Activated T-cell treated with anti-CD3 and anti-CD28 coated beads, Interleukin-2, amount 50 U/mL, for 24 hours (primary cell): ENCODE measurements around the gene ELMO1.

Experiments
- DNase-seq: peaks from one replicate; pipeline ENCODE4 v3.0.0-alpha.2; 2020
- H3K27ac Mint-ChIP-seq: 2 replicates; pipeline ENCODE4 v1.8.0; 2020; ENCODE audit warnings: mild to moderate bottlenecking, mixed read lengths
- H3K27me3 Mint-ChIP-seq: 2 replicates; pipeline ENCODE4 v1.8.0; 2020; ENCODE audit warnings: mixed read lengths
- H3K36me3 Mint-ChIP-seq: 2 replicates; pipeline ENCODE4 v1.8.0; 2020; ENCODE audit warnings: low read depth, mixed read lengths
- H3K4me1 Mint-ChIP-seq: 2 replicates; pipeline ENCODE4 v1.8.0; 2020; ENCODE audit warnings: low read depth, mixed read lengths
- H3K4me3 Mint-ChIP-seq: 2 replicates; pipeline ENCODE4 v1.8.0; 2020; ENCODE audit warnings: mild to moderate bottlenecking, moderate library complexity, mixed read lengths
- H3K9me3 Mint-ChIP-seq: 2 replicates; pipeline ENCODE4 v1.8.0; 2020; ENCODE audit warnings: mixed read lengths

The ELMO1 gene

GRCh38 chr7:37309493-37309892 is 139.2 kb downstream of the ELMO1 start:
- no peaks in the 10 kb centered on the region for H3K27me3 Mint-ChIP-seq
- no peak overlapping the region for H3K4me3 Mint-ChIP-seq
- H3K36me3 Mint-ChIP-seq, result peaks cover 98% of the 10 kb centered on the region
- peaks cover 17% of the 10 kb centered on the region for H3K9me3 Mint-ChIP-seq
- no peak overlapping the region for H3K27ac Mint-ChIP-seq
- no peak for DNase-seq
- H3K4me1 Mint-ChIP-seq, result peaks cover 76% of the 10 kb centered on the region

- no peak for DNase-seq
- Mint-ChIP-seq H3K27ac (peak overlapping the region; percentile 40), H3K4me3 (no peak overlapping the region), H3K9me3 (peaks cover 19% of the 10 kb centered on the region), H3K4me1 (peaks cover 44% of the 10 kb centered on the region), H3K36me3 (peaks cover 89% of the 10 kb centered on the region), H3K27me3 (no peaks in the 10 kb centered on the region)
Observed at GRCh38 chr7:37304921-37305320, 143.7 kb downstream of the ELMO1 start.

- DNase-seq, result no peak
- Mint-ChIP-seq H3K9me3 (peaks cover 2% of the 10 kb centered on the region), H3K36me3 (peaks cover 48% of the 10 kb centered on the region), H3K4me1 (peaks cover 19% of the 10 kb centered on the region), H3K4me3 (no peak overlapping the region), H3K27me3 (no peaks in the 10 kb centered on the region), H3K27ac (peak overlapping the region; percentile 20)
Observed at GRCh38 chr7:37297546-37297945, 151.1 kb downstream of the ELMO1 start.

- H3K4me3 Mint-ChIP-seq, result no peak overlapping the region
- H3K27ac Mint-ChIP-seq, result no peak overlapping the region
- H3K36me3 Mint-ChIP-seq, result peaks cover 37% of the 10 kb centered on the region
- DNase-seq, result no peak
- no peaks in the 10 kb centered on the region for H3K9me3 Mint-ChIP-seq
- no peaks in the 10 kb centered on the region for H3K27me3 Mint-ChIP-seq
- peaks cover 23% of the 10 kb centered on the region for H3K4me1 Mint-ChIP-seq
Observed at GRCh38 chr7:37295401-37295800, 153.3 kb downstream of the ELMO1 start.

GRCh38 chr7:37290731-37291130 is 157.9 kb downstream of the ELMO1 start:
- Mint-ChIP-seq H3K4me1 (peaks cover 41% of the 10 kb centered on the region), H3K4me3 (no peak overlapping the region), H3K27me3 (no peaks in the 10 kb centered on the region), H3K9me3 (no peaks in the 10 kb centered on the region), H3K36me3 (peaks cover 29% of the 10 kb centered on the region), H3K27ac (peak overlapping the region; percentile 26)
- DNase-seq, result no peak

- Mint-ChIP-seq H3K27me3 (no peaks in the 10 kb centered on the region), H3K9me3 (no peaks in the 10 kb centered on the region), H3K4me1 (peaks cover 48% of the 10 kb centered on the region), H3K4me3 (no peak overlapping the region), H3K36me3 (peaks cover 22% of the 10 kb centered on the region), H3K27ac (peak overlapping the region; percentile 28)
- no peak for DNase-seq
Observed at GRCh38 chr7:37289781-37290180, 158.9 kb downstream of the ELMO1 start.

- DNase-seq, result no peak
- peaks cover 20% of the 10 kb centered on the region for H3K36me3 Mint-ChIP-seq
- H3K4me1 Mint-ChIP-seq, result peaks cover 52% of the 10 kb centered on the region
- H3K4me3 Mint-ChIP-seq, result no peak overlapping the region
- no peaks in the 10 kb centered on the region for H3K27me3 Mint-ChIP-seq
- no peaks in the 10 kb centered on the region for H3K9me3 Mint-ChIP-seq
- peak overlapping the region; percentile 28 for H3K27ac Mint-ChIP-seq
Observed at GRCh38 chr7:37289367-37289766, 159.3 kb downstream of the ELMO1 start.

- Mint-ChIP-seq H3K4me1 (peaks cover 59% of the 10 kb centered on the region), H3K27me3 (no peaks in the 10 kb centered on the region), H3K9me3 (no peaks in the 10 kb centered on the region), H3K4me3 (no peak overlapping the region), H3K27ac (peak overlapping the region; percentile 59), H3K36me3 (peaks cover 27% of the 10 kb centered on the region)
- no peak for DNase-seq
Observed at GRCh38 chr7:37287131-37287855, 161.4 kb downstream of the ELMO1 start.

- H3K4me1 Mint-ChIP-seq, result peaks cover 64% of the 10 kb centered on the region
- no peaks in the 10 kb centered on the region for H3K27me3 Mint-ChIP-seq
- no peaks in the 10 kb centered on the region for H3K9me3 Mint-ChIP-seq
- H3K4me3 Mint-ChIP-seq, result no peak overlapping the region
- peak overlapping the region; percentile 75 for H3K27ac Mint-ChIP-seq
- peaks cover 34% of the 10 kb centered on the region for H3K36me3 Mint-ChIP-seq
- DNase-seq, result no peak
Observed at GRCh38 chr7:37286454-37286832, 162.2 kb downstream of the ELMO1 start.

GRCh38 chr7:37285706-37286453 is 162.8 kb downstream of the ELMO1 start:
- DNase-seq, result no peak
- H3K27me3 Mint-ChIP-seq, result no peaks in the 10 kb centered on the region
- H3K4me1 Mint-ChIP-seq, result peaks cover 63% of the 10 kb centered on the region
- H3K9me3 Mint-ChIP-seq, result no peaks in the 10 kb centered on the region
- H3K36me3 Mint-ChIP-seq, result peaks cover 35% of the 10 kb centered on the region
- no peak overlapping the region for H3K4me3 Mint-ChIP-seq
- H3K27ac Mint-ChIP-seq, result peak overlapping the region; percentile 75

- Mint-ChIP-seq H3K4me1 (peaks cover 66% of the 10 kb centered on the region), H3K27me3 (no peaks in the 10 kb centered on the region), H3K4me3 (no peak overlapping the region), H3K36me3 (peaks cover 41% of the 10 kb centered on the region), H3K9me3 (no peaks in the 10 kb centered on the region), H3K27ac (peak overlapping the region; percentile 34)
- DNase-seq, result peak; percentile 63
Observed at GRCh38 chr7:37284805-37285231, 163.8 kb downstream of the ELMO1 start.

- H3K4me3 Mint-ChIP-seq, result no peak overlapping the region
- H3K36me3 Mint-ChIP-seq, result peaks cover 46% of the 10 kb centered on the region
- no peaks in the 10 kb centered on the region for H3K9me3 Mint-ChIP-seq
- DNase-seq, result no peak
- H3K27me3 Mint-ChIP-seq, result no peaks in the 10 kb centered on the region
- H3K4me1 Mint-ChIP-seq, result peaks cover 66% of the 10 kb centered on the region
- no peak overlapping the region for H3K27ac Mint-ChIP-seq
Observed at GRCh38 chr7:37284285-37284684, 164.4 kb downstream of the ELMO1 start.

GRCh38 chr7:37283716-37284115 is 164.9 kb downstream of the ELMO1 start:
- Mint-ChIP-seq H3K36me3 (peaks cover 45% of the 10 kb centered on the region), H3K4me1 (peaks cover 66% of the 10 kb centered on the region), H3K4me3 (no peak overlapping the region), H3K9me3 (no peaks in the 10 kb centered on the region), H3K27ac (no peak overlapping the region), H3K27me3 (no peaks in the 10 kb centered on the region)
- DNase-seq, result no peak

GRCh38 chr7:37282927-37283326 is 165.7 kb downstream of the ELMO1 start:
- Mint-ChIP-seq H3K4me3 (no peak overlapping the region), H3K9me3 (no peaks in the 10 kb centered on the region), H3K27me3 (no peaks in the 10 kb centered on the region), H3K27ac (peak overlapping the region; percentile 47), H3K36me3 (peaks cover 48% of the 10 kb centered on the region), H3K4me1 (peaks cover 71% of the 10 kb centered on the region)
- DNase-seq, result no peak

- no peaks in the 10 kb centered on the region for H3K27me3 Mint-ChIP-seq
- H3K9me3 Mint-ChIP-seq, result no peaks in the 10 kb centered on the region
- H3K4me1 Mint-ChIP-seq, result peaks cover 70% of the 10 kb centered on the region
- no peak overlapping the region for H3K27ac Mint-ChIP-seq
- no peak for DNase-seq
- no peak overlapping the region for H3K4me3 Mint-ChIP-seq
- H3K36me3 Mint-ChIP-seq, result peaks cover 51% of the 10 kb centered on the region
Observed at GRCh38 chr7:37282093-37282444, 166.6 kb downstream of the ELMO1 start.
